GM12891 (cell line): ENCODE data around the gene ZMIZ1.

ENCODE experiments used
- POLR2A ChIP-seq: IDR thresholded peaks from 2 replicates; pipeline ENCODE4 v1.6.1; 2011; ENCODE audit warnings: low read depth, low read length, control low read depth
- SPI1 ChIP-seq: IDR thresholded peaks from 2 replicates; pipeline ENCODE4 v1.6.1; 2011; ENCODE audit warnings: low read depth, low read length, control low read depth
- TAF1 ChIP-seq: IDR thresholded peaks from 2 replicates; pipeline ENCODE4 v1.6.1; 2011; ENCODE audit warnings: low read depth, low read length, control low read depth

- TF ChIP-seq POLR2A, result no peak
- TF ChIP-seq SPI1, result no peak
- no peak for TF ChIP-seq TAF1
Observed at GRCh38 chr10:79055100-79055782, 13.5 kb upstream of the ZMIZ1 start.
